Mucosa of descending colon (tissue), 3 donors: ENCODE data around the gene ADRM1. TPM values are rescaled to one million over a fixed set of nuclear protein-coding genes. Genes with fewer than 3 reads are reported as not detected.

Source experiments
- ATAC-seq: fragments of 200-7000 bp; cut with Tn5 transposase; one replicate; pipeline ENCODE4 v1.9.1; 2020; ENCODE audit warnings: mild to moderate bottlenecking, moderate library complexity
- DNase-seq, 3 donors: peaks; one replicate each; pipeline ENCODE4 v3.0.0-alpha.2; 2020
- H3K36me3 ChIP-seq: fragments of 200-600 bp; one replicate; pipeline ENCODE4 v1.8.0; 2021; ENCODE audit warnings: low read depth, mild to moderate bottlenecking
- H3K4me1 ChIP-seq: fragments of 200-600 bp; one replicate; pipeline ENCODE4 v1.8.0; 2021; ENCODE audit warnings: low read depth, mild to moderate bottlenecking
- H3K4me3 ChIP-seq: fragments of 200-600 bp; one replicate; pipeline ENCODE4 v1.8.0; 2021; ENCODE audit warnings: mild to moderate bottlenecking
- H3K9me3 ChIP-seq: fragments of 200-600 bp; one replicate; pipeline ENCODE4 v1.8.0; 2021; ENCODE audit warnings: mild to moderate bottlenecking
- CTCF ChIP-seq: fragments of 200-600 bp; IDR thresholded peaks from one replicate; pipeline ENCODE4 v1.8.0; 2022; ENCODE audit warnings: antibody characterized with exemption, mild to moderate bottlenecking
- intact Hi-C, 2 donors: fragments of 100-400 bp; cut with DNase I in 1 of 2; cut with micrococcal nuclease in 1 of 2; formaldehyde crosslinking; loops; one replicate each; pipeline versions ENCODE4 v1.11.0 to v1.11.1; 2022; cut with DNase I, micrococcal nuclease
- total RNA-seq, 3 donors: library from RNA; stranded (reverse); fragmentation: NEBNext Ultra II Directional in 2 of 3; extraction: Animal tissue kit (Norgen Biotek cat#: 25700) in 2 of 3; gene quantifications; one replicate each; pipeline versions ENCODE4 v1.2.1 to v1.2.4, GENCODE V29; 2021 to 2023
- donor health status: DM: no; HTN: no; CAD: no; lungs with moderate emphysema.
- donor health status: DM: no; HTN: no; CAD: no.
- donor health status: DM: no; HTN: yes; CAD: no.

Gene ADRM1
- total RNA-seq, 3 donors from 2014 or later = 54.4 to 85.8 (median 77.6) TPM

DNA sequence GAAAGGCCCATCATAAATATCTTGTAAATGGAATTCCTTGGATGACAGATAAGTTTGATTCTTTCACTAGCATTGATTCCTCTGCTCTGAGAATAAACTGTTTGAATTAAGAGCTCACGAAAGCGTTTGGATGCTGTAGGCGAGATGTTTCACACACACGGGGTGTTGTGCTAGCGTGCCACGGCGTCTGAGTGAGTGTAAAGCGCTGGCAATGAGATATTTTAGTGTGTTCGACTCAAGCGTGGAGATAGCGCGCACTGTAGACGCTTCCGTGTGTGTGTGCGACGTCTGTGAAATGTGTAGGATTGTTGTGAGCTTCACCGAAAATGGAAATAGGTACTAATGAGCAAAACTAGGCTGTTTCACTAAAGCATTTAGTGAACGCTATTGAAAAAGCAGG is 29.4 kb upstream of the ADRM1 start:
- no peak for TF ChIP-seq CTCF

DNA sequence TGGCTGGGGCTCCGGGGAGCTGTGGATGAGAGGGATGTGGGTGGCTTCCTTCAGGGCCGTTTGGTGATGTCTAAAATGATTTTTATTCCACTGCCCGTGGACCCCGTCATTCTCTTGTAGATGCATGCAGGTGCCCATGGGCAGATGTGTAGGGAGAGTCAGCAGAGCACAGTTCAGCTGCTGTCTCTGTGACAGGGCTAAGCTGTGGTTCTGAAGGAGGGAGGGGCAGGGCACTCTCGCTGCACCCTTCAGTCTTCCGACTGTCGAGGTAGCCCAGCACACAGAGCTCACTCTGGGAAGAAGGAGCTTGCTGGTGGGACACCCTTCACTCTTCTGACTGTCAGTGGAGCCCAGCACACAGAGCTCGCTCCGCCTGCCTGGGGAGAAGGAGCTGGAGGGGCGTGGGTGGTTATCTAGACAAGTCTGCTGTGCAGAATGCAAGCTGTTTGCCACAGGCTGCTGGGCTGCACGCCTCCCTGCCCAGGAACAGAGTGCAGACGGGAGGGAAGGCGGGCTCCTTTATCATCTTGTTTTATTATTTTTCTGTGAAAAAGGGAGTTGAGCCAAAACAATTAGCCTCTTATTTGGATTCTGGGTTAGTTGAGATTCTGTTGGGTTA is 28.4 kb upstream of the ADRM1 start:
- ATAC-seq = peak; percentile 71
- H3K4me3 ChIP-seq = no peak overlapping the region

More for the DNA sequence above, 29.4 kb upstream of the ADRM1 start:
- no peaks in the 10 kb centered on the region for H3K9me3 ChIP-seq
- no peak for ATAC-seq
- no peak for DNase-seq
- H3K36me3 ChIP-seq = no peaks in the 10 kb centered on the region
- no peaks in the 10 kb centered on the region for H3K4me1 ChIP-seq
- intact Hi-C loops = no loop called here
- H3K4me3 ChIP-seq = no peak overlapping the region

DNA sequence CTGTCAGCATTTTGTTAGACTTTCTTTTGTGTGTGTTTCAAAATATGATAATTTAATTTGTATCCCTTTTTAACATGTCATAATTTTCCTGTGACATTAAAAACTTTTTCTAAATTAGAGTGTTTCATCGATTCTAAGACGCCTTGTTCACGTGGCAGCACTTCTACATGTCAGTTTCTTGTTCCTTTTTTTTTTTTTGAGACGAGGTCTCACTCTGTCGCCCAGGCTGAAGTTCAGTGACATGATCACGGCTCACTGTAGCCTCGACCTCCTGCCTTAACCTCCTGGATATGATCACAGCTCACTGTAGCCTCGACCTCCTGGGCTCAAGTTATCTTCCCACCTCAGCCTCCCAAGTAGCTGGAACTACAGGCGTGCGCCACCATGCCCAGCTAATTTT is 27.6 kb upstream of the ADRM1 start:
- H3K4me3 ChIP-seq = no peak overlapping the region
- no peaks in the 10 kb centered on the region for H3K4me1 ChIP-seq
- no peak for DNase-seq
- intact Hi-C loops = no loop called here
- ATAC-seq = no peak
- no peaks in the 10 kb centered on the region for H3K9me3 ChIP-seq
- no peak for TF ChIP-seq CTCF
- H3K36me3 ChIP-seq = peaks cover 7% of the 10 kb centered on the region

More for the DNA sequence above, 28.4 kb upstream of the ADRM1 start:
- no peaks in the 10 kb centered on the region for H3K9me3 ChIP-seq
- intact Hi-C loops = no loop called here
- no peak for TF ChIP-seq CTCF
- no peak for DNase-seq
- H3K36me3 ChIP-seq = peaks cover 3% of the 10 kb centered on the region
- no peaks in the 10 kb centered on the region for H3K4me1 ChIP-seq

GRCh38 chr20:62276439-62276838 is 26.4 kb upstream of the ADRM1 start:
- H3K4me3 ChIP-seq = no peak overlapping the region
- H3K36me3 ChIP-seq = peaks cover 16% of the 10 kb centered on the region
- DNase-seq (no peak), ATAC-seq (no peak)
- H3K4me1 ChIP-seq = no peaks in the 10 kb centered on the region
- intact Hi-C loops = no loop called here
- no peaks in the 10 kb centered on the region for H3K9me3 ChIP-seq
- TF ChIP-seq CTCF = no peak

DNA sequence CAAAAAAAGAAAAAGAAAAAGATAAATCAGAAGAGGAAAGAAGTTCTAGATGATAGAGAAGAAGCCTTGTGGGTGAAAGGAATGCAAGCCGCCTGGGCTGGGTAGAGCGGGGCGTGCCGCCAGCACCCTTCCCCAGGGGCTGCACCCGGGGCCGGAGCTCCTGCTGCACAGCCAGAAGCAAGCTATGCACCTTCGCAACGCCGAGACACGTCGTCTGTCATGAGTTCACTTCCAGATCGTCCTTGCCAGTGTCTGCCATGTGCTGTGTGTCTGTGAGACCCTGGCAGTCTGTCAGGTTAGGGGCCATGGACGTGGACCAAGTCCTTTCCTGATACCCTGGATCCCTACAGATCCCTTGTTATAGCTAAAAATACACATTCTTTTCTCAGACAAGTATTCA is 25.5 kb upstream of the ADRM1 start:
- DNase-seq (no peak), ATAC-seq (no peak)
- Histone ChIP-seq H3K4me1 (no peaks in the 10 kb centered on the region), H3K36me3 (peaks cover 19% of the 10 kb centered on the region), H3K9me3 (no peaks in the 10 kb centered on the region), H3K4me3 (no peak overlapping the region)
- no peak for TF ChIP-seq CTCF
- intact Hi-C loops = no loop called here

DNA sequence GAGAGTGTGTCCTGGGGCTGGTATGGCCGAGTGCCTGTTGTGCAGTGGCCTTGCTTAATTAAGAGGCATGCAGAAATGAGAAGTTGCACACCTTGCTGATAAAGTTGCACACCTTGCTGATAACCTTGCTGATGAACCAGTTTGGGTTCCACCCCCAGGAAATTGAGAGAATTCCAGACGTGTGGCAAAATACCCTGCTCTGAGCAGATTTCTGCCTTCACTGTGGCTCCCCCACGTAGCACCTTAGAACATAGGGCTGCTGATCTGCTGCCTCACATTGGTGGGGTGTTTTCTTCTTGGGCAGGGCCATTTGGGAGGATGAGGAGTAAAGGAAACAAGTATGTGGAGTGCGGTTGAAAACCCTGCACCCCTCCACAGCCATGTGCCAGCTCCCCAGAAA is 22.5 kb upstream of the ADRM1 start:
- H3K4me3 ChIP-seq = no peak overlapping the region
- TF ChIP-seq CTCF = no peak
- H3K4me1 ChIP-seq = no peaks in the 10 kb centered on the region
- H3K9me3 ChIP-seq = no peaks in the 10 kb centered on the region
- H3K36me3 ChIP-seq = peaks cover 25% of the 10 kb centered on the region
- no peak for ATAC-seq
- no peak for DNase-seq
- intact Hi-C loops = no loop called here
